Fibroblast of villous mesenchyme (primary cell): Measurements from ENCODE around the gene REEP5. TPM values are rescaled to one million over a fixed set of nuclear protein-coding genes. Genes with fewer than 3 reads are reported as not detected.

ENCODE experiments used
- DNase-seq: peaks from one replicate; pipeline ENCODE4 v3.0.0-alpha.2; 2010; ENCODE audit warnings: low read depth
- H3K4me3 ChIP-seq: 2 replicates; pipeline ENCODE4 v1.5.1; 2011; ENCODE audit warnings: low read depth, mild to moderate bottlenecking, low read length
- CTCF ChIP-seq: IDR thresholded peaks from 2 replicates; pipeline ENCODE4 v1.5.1; 2012; ENCODE audit warnings: low read depth, mild to moderate bottlenecking, low read length; ENCODE audit not compliant: insufficient read depth
- total RNA-seq: library from RNA; depleted of rRNA; stranded (reverse); fragments of >200 nt; gene quantifications from 2 replicates; pipeline ENCODE4 v1.2.3, GENCODE V29; 2012

The REEP5 gene
- total RNA-seq, 1 donor = 48.8 TPM

GRCh38 chr5:112847306-112847705 lies 74.7 kb downstream of the REEP5 start:
- TF ChIP-seq CTCF = no peak
- no peak for DNase-seq
- H3K4me3 ChIP-seq = no peak overlapping the region

- H3K4me3 ChIP-seq = no peak overlapping the region
- no peak for DNase-seq
- no peak for TF ChIP-seq CTCF
These were observed 75.5 kb downstream of the REEP5 start for GRCh38 chr5:112846556-112846955.

- no peak for TF ChIP-seq CTCF
- no peak overlapping the region for H3K4me3 ChIP-seq
- DNase-seq = no peak
These were observed 77.5 kb downstream of the REEP5 start for GRCh38 chr5:112844489-112844888.

GRCh38 chr5:112833971-112834370 lies 88.1 kb downstream of the REEP5 start:
- DNase-seq = no peak
- H3K4me3 ChIP-seq = no peak overlapping the region
- no peak for TF ChIP-seq CTCF

GRCh38 chr5:112830378-112830777 lies 91.6 kb downstream of the REEP5 start:
- TF ChIP-seq CTCF = no peak
- no peak for DNase-seq
- H3K4me3 ChIP-seq = no peak overlapping the region

Other genes starting within 250 kb of the REEP5 start
- 57.0 and 69.1 TPM in 2 replicates for gene APC, start 184.3 kb downstream of the REEP5 start, total RNA-seq
- gene SRP19, start 60.9 kb downstream of the REEP5 start, total RNA-seq = 56.7 and 84.6 TPM in 2 replicates
- gene DCP2, start 54.6 kb upstream of the REEP5 start, total RNA-seq = 19.6 and 35.4 TPM in 2 replicates